Progenitor cell of endocrine pancreas (in vitro differentiated cells): ENCODE results near the gene ZNF511. TPM values are rescaled to one million over a fixed set of nuclear protein-coding genes. Genes with fewer than 3 reads are reported as not detected.
"Not testable (repeated sequence)": the region's sequence is repeated elsewhere in the genome, so short reads cannot be mapped to it uniquely, and the experiment has no call there.

ENCODE experiments used
- DNase-seq: peaks from one replicate; pipeline ENCODE4 v3.0.0; 2021; ENCODE audit warnings: low spot score; ENCODE audit not compliant: unreplicated experiment
- H3K27ac Mint-ChIP-seq: 2 replicates; pipeline ENCODE4 v1.8.0; 2021; ENCODE audit warnings: mild to moderate bottlenecking, moderate library complexity, mixed read lengths
- H3K27me3 Mint-ChIP-seq: 2 replicates; pipeline ENCODE4 v1.8.0; 2021; ENCODE audit warnings: mixed read lengths
- H3K36me3 Mint-ChIP-seq: 2 replicates; pipeline ENCODE4 v1.8.0; 2022; ENCODE audit warnings: mixed read lengths; ENCODE audit not compliant: insufficient read depth
- H3K4me1 Mint-ChIP-seq: 2 replicates; pipeline ENCODE4 v1.8.0; 2021; ENCODE audit warnings: low read depth, mixed read lengths
- H3K4me3 Mint-ChIP-seq: 2 replicates; pipeline ENCODE4 v1.8.0; 2021; ENCODE audit warnings: low read depth, mild to moderate bottlenecking, moderate library complexity, mixed read lengths
- H3K9me3 Mint-ChIP-seq: 2 replicates; pipeline ENCODE4 v1.8.0; 2021; ENCODE audit warnings: low read depth, mixed read lengths
- total RNA-seq: library from RNA; stranded (reverse); gene quantifications from 2 replicates; pipeline ENCODE4 v1.2.1, GENCODE V29; 2021
- TF ChIP-seq, protein P1 (sequence below): fragments of 200-600 bp; sonication (generic); IDR thresholded peaks from one replicate; pipeline ENCODE4 v1.5.0; 2021; ENCODE audit warnings: antibody characterized with exemption, mild to moderate bottlenecking; ENCODE audit not compliant: unreplicated experiment

Gene ZNF511
- total RNA-seq, 1 donor from 2014 or later, result 56.8 TPM

DNA sequence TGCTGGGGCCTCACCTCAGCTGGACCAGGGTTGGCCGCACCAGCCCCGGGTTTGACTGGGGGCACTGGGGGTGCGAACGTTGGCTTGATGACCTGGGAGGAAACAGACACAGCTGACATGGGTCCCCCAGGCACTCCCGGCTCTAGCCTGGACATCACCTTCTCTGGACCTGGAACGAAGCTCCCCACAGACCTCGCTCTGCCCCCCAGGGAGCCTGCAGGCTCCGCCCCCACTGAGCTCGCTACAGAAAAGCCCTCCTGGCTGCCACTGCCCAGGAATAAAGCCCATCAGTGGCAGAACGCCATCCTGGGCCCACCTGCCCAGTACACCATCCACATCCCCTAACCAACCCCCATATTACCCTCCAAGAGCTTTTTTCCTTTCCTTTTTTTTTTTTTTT is 45.0 kb upstream of the ZNF511 start:
- Mint-ChIP-seq H3K9me3 (no peaks in the 10 kb centered on the region), H3K4me3 (no peak overlapping the region), H3K27me3 (peaks cover 19% of the 10 kb centered on the region), H3K27ac (no peak overlapping the region), H3K36me3 (no peaks in the 10 kb centered on the region), H3K4me1 (peaks cover 3% of the 10 kb centered on the region)
- TF ChIP-seq, protein P1, sequence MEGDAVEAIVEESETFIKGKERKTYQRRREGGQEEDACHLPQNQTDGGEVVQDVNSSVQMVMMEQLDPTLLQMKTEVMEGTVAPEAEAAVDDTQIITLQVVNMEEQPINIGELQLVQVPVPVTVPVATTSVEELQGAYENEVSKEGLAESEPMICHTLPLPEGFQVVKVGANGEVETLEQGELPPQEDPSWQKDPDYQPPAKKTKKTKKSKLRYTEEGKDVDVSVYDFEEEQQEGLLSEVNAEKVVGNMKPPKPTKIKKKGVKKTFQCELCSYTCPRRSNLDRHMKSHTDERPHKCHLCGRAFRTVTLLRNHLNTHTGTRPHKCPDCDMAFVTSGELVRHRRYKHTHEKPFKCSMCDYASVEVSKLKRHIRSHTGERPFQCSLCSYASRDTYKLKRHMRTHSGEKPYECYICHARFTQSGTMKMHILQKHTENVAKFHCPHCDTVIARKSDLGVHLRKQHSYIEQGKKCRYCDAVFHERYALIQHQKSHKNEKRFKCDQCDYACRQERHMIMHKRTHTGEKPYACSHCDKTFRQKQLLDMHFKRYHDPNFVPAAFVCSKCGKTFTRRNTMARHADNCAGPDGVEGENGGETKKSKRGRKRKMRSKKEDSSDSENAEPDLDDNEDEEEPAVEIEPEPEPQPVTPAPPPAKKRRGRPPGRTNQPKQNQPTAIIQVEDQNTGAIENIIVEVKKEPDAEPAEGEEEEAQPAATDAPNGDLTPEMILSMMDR, result no peak
- DNase-seq, result no peak

DNA sequence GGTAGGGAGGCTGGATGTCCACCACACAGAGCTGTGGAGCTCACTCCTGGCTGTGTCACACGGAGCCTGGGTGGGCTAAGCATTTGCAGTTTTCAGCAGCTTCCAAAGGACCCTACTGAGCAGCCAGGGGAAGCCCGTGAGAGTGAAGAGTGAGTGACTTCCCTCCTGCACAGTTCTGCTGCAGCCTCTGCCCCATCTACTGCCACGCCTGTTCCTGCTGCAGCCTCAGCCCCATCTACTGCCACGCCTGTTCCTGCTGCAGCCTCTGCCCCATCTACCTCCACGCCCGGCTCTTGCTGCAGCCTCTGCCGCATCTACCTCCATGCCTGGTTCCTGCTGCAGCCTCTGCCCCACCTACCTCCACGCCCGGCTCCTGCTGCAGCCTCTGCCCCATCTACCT is 44.3 kb upstream of the ZNF511 start:
- TF ChIP-seq, protein P1, result no peak
- H3K4me3 Mint-ChIP-seq, result no peak overlapping the region
- H3K4me1 Mint-ChIP-seq, result peaks cover 3% of the 10 kb centered on the region
- no peak overlapping the region for H3K27ac Mint-ChIP-seq
- no peaks in the 10 kb centered on the region for H3K9me3 Mint-ChIP-seq
- H3K36me3 Mint-ChIP-seq, result no peaks in the 10 kb centered on the region
- H3K27me3 Mint-ChIP-seq, result peaks cover 16% of the 10 kb centered on the region
- DNase-seq, result no peak

DNA sequence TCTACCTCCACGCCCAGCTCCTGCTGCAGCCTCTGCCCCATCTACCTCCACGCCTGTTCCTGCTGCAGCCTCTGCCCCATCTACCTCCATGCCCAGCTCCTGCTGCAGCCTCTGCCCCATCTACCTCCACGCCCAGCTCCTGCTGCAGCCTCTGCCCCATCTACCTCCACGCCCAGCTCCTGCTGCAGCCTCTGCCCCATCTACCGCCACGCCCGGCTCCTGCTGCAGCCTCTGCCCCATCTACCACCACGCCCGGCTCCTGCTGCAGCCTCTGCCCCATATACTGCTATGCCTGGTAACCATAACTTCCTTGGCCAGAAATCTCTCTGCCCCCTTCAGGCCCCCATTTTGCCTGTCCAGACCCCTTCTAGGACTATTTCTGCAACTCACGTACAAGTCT is 43.7 kb upstream of the ZNF511 start:
- H3K9me3 Mint-ChIP-seq, H3K4me1 Mint-ChIP-seq, H3K4me3 Mint-ChIP-seq, H3K36me3 Mint-ChIP-seq, DNase-seq, H3K27ac Mint-ChIP-seq: not testable (repeated sequence)
- H3K27me3 Mint-ChIP-seq, result peaks cover 13% of the 10 kb centered on the region

DNA sequence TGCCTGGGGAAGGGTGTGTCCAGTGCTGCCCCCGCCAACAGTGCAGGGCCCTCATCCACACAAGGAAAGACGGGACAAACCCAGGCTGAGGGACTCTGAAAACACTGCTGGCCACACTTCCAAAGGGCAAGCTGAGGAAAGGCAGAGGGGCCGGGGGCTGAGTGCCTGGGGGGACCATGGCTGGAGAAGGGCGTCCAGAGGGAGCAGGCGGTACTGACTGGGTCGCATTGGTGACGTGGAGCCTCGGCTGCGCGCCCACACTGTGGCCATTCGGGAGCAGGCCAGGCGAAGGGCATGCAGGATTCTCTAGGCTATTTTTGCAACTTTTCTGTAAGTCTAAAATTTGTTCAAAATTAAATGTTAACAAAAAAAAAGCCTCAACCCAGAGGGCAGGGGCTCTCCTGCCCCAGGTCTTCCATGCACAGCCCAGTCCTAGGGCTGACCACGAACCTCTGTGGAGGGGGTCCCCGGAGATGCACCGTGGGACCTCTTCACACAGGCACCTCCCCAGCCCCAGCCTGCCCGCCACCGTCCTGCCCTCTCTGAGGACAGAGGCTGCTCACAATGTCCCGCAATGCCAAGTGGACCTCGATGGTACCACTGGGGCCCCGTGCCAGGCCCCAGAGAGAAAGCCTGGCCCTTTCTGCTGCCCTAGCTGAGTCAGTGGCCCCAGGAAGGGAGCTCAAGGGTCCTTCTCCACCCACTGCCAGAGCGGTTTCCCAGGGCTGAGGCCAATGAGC is 42.5 kb upstream of the ZNF511 start:
- no peak for DNase-seq
- Mint-ChIP-seq H3K27ac (no peak overlapping the region), H3K4me3 (no peak overlapping the region), H3K4me1 (no peaks in the 10 kb centered on the region), H3K9me3 (no peaks in the 10 kb centered on the region), H3K27me3 (peaks cover 11% of the 10 kb centered on the region), H3K36me3 (no peaks in the 10 kb centered on the region)
- TF ChIP-seq, protein P1, result no peak

DNA sequence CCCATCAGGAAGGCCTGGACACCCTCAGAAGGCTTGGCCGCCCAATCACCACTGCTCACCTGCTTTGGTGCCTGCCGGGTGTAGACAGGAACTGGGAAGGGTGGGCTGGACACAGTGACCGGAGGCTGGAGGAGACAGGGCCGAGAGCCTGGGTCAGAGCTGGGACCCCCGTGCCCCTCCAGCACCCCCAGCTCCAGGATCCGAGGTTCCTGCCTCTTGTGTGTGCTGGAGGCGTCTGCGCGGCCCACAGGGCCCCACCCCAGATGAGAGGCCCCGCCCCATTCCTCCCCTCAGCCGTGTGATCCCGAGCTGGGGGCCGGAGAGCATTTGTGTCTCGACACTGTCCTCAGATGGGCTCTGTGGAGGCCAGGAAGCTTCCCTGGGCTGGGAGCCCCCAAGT is 41.4 kb upstream of the ZNF511 start:
- TF ChIP-seq, protein P1, result no peak
- H3K27ac Mint-ChIP-seq, result no peak overlapping the region

DNA sequence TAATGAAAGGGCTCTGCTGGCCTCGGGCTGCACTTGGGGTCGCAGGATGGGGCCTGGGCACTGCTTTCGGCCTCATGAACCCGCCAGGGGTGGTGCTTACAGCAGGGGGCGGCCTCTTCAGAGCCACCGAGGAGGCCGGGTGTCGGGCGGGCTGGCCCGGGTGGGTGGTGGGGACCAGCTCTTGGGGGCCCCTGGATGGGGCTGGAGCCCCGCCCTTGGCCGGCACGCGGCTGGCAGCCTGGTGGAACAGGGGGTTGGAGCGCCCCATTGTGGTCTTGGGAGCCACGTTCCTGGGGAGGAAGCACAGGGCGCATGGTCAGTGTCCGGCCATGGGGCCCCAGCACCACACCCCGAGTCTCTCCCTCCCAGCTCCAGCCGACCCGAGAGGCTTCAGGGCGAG is 40.9 kb upstream of the ZNF511 start:
- Mint-ChIP-seq H3K27ac (no peak overlapping the region), H3K9me3 (no peaks in the 10 kb centered on the region), H3K27me3 (peaks cover 9% of the 10 kb centered on the region), H3K4me1 (no peaks in the 10 kb centered on the region), H3K4me3 (no peak overlapping the region), H3K36me3 (no peaks in the 10 kb centered on the region)
- TF ChIP-seq, protein P1, result no peak
- DNase-seq, result no peak

More for the DNA sequence above, 41.4 kb upstream of the ZNF511 start:
- Mint-ChIP-seq H3K36me3 (no peaks in the 10 kb centered on the region), H3K4me3 (no peak overlapping the region), H3K4me1 (no peaks in the 10 kb centered on the region), H3K9me3 (no peaks in the 10 kb centered on the region), H3K27me3 (peaks cover 11% of the 10 kb centered on the region)
- no peak for DNase-seq
